ENCODE results near the gene ADCY6.

ADCY6 gene

DNA sequence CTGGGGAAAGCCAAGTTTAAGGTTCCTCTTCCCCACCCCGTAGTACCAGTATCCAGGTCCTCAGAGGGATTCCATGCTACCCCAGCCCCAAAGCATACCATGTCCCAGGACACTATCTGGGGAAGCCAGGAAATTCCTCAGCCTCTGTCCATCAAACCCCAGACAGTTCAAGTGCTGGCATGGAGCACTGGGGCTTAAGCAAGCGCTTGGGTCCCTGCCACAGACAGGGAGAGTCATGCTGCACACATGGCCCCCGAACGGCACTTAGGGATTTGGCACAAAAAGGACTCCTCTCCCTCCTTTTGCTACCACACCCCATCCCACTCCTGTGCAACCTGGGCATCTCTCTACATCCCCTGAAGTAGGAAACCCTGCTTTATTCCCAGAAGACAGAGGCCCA, 21.8 kb downstream of the ADCY6 start:
- peaks cover 22% of the 10 kb centered on the region for H3K36me3 ChIP-seq (ENCODE audit: control insufficient read depth, low read depth, low read length)
- no peak overlapping the region for H3K9ac ChIP-seq (ENCODE audit: low read length)
- no peak overlapping the region for H3K27ac ChIP-seq (ENCODE audit: low read length)
- no peaks in the 10 kb centered on the region for H3K9me3 ChIP-seq (ENCODE audit: control insufficient read depth, low read depth, low read length)
- peaks cover 7% of the 10 kb centered on the region for H3K4me1 ChIP-seq (ENCODE audit: control insufficient read depth, low read depth, low read length)
- no peak overlapping the region for H3K4me3 ChIP-seq (ENCODE audit: low read length)
- H3K27me3 ChIP-seq (ENCODE audit: control insufficient read depth, insufficient read depth, low read length) = no peaks in the 10 kb centered on the region

DNA sequence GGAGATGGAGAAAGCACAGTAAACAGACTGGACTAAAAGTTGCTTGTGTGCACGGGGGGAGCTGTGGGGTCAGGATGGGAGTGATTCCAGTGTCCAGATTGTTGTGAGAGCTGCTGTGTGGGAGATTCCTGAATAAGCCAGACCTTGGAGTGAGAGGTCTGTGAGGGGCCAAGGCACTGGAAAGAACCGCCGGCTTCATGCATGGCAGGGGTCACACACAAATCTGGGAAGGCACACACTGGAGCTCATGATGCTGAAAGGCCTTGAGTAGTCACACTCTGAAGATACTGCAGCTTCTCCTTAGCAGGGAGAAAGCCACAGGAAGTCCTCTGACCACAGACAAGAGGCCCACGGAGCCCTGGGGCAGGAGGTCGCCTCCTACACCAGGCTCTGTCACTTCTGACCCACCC, 23.1 kb downstream of the ADCY6 start:
- Histone ChIP-seq H3K27me3 (ENCODE audit: control insufficient read depth, insufficient read depth, low read length) (no peaks in the 10 kb centered on the region), H3K4me3 (ENCODE audit: low read length) (no peak overlapping the region), H3K9ac (ENCODE audit: low read length) (no peak overlapping the region), H3K27ac (ENCODE audit: low read length) (no peak overlapping the region), H3K4me1 (ENCODE audit: control insufficient read depth, low read depth, low read length) (peaks cover 7% of the 10 kb centered on the region), H3K36me3 (ENCODE audit: control insufficient read depth, low read depth, low read length) (peaks cover 11% of the 10 kb centered on the region), H3K9me3 (ENCODE audit: control insufficient read depth, low read depth, low read length) (no peaks in the 10 kb centered on the region)

DNA sequence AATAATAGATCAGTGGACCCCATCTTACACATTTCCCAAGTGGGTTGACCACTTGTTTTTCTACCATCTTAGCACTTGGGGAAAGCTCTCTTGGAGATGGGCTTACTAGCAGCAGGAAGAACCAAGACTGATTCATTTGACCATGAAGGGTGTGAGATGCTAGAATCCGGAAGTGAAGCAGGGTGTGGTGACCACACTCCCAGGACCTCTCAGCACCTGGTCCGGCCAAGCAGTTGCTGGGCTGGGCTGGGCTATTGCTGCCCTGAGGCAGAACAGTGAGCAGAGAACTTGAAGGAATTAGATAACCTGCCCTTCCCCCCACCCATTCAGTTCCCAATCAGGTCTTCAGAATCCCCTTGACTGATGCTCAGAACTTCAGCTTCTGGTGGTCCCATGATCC, 24.4 kb downstream of the ADCY6 start:
- no peak overlapping the region for H3K9ac ChIP-seq (ENCODE audit: low read length)
- no peak overlapping the region for H3K27ac ChIP-seq (ENCODE audit: low read length)
- peaks cover 7% of the 10 kb centered on the region for H3K4me1 ChIP-seq (ENCODE audit: control insufficient read depth, low read depth, low read length)

DNA sequence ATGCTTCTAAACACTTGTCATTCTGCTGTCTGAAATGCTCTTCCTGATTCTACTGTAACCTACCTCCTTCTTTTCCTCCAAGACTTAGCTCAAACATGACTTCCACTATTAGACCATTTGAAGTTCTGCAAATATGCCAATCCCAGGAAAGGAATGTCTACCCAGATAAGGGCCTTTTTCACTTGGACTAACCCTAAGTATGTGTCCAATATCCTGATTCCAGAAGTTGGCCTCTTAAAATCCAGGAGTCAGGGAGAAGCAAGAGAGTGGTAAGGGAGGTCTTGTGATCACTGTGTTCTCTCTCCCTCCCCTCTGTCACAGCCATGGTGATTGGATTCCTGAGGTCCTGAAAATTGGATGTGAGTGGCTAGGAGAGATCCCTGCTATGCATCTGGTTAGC, 30.2 kb downstream of the ADCY6 start:
- no peak overlapping the region for H3K27ac ChIP-seq (ENCODE audit: low read length)
- no peaks in the 10 kb centered on the region for H3K9me3 ChIP-seq (ENCODE audit: control insufficient read depth, low read depth, low read length)

More for the DNA sequence above, 24.4 kb downstream of the ADCY6 start:
- no peaks in the 10 kb centered on the region for H3K9me3 ChIP-seq (ENCODE audit: control insufficient read depth, low read depth, low read length)
- no peaks in the 10 kb centered on the region for H3K27me3 ChIP-seq (ENCODE audit: control insufficient read depth, insufficient read depth, low read length)
- H3K36me3 ChIP-seq (ENCODE audit: control insufficient read depth, low read depth, low read length) = peaks cover 3% of the 10 kb centered on the region
- H3K4me3 ChIP-seq (ENCODE audit: low read length) = no peak overlapping the region

DNA sequence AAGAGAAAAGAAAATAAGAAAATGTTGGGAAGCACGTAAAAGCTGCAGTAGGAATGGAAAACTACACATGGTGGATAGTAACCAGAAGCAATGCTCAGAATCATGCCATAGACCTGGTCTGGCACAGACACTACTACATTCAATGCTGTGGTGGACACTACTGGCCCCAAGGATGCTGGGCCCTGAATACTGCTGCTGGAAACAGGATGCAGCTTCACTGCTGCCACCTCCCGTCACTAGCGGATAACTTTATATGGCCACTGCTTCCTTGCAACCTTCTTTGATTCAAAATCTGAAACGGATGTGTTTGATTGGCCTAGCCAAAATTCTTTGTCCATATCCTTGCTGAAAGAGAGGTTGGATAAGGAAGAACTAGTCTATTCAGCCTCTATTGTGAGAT, 30.7 kb downstream of the ADCY6 start:
- Histone ChIP-seq H3K4me1 (ENCODE audit: control insufficient read depth, low read depth, low read length) (no peaks in the 10 kb centered on the region), H3K9me3 (ENCODE audit: control insufficient read depth, low read depth, low read length) (no peaks in the 10 kb centered on the region), H3K27ac (ENCODE audit: low read length) (no peak overlapping the region), H3K4me3 (ENCODE audit: low read length) (no peak overlapping the region), H3K9ac (ENCODE audit: low read length) (no peak overlapping the region), H3K36me3 (ENCODE audit: control insufficient read depth, low read depth, low read length) (no peaks in the 10 kb centered on the region), H3K27me3 (ENCODE audit: control insufficient read depth, insufficient read depth, low read length) (no peaks in the 10 kb centered on the region)

More for the DNA sequence above, 30.2 kb downstream of the ADCY6 start:
- H3K27me3 ChIP-seq (ENCODE audit: control insufficient read depth, insufficient read depth, low read length) = no peaks in the 10 kb centered on the region
- H3K4me3 ChIP-seq (ENCODE audit: low read length) = no peak overlapping the region
- no peaks in the 10 kb centered on the region for H3K36me3 ChIP-seq (ENCODE audit: control insufficient read depth, low read depth, low read length)
- H3K9ac ChIP-seq (ENCODE audit: low read length) = no peak overlapping the region
- no peaks in the 10 kb centered on the region for H3K4me1 ChIP-seq (ENCODE audit: control insufficient read depth, low read depth, low read length)

DNA sequence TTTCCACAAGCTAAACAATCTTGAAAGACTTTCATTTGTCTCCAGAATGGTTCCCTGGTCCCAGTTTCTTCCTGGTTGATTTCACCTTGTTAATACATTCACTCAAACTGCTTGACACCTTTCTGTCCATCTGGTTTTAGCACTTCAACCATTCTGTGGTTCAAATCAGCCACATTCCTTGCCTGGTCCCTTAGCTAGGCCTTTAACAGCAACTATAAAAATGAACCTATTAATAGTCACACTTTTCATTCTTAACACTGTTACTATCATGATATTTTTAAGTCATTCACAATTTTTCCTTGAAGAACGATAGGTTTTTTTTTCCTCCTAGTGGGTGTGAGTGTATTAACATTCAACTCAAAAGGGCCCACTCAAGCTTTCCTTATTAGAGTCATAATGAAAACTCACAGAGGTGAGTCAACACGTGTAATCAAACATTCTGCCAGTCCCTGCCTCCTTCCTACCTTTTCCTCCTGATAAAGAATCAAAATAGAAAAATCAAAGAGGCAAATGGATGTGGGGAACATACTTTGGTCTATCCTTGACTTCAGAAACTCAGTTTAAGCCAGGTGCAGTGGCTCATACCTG, 38.0 kb downstream of the ADCY6 start:
- H3K9me3 ChIP-seq (ENCODE audit: control insufficient read depth, low read depth, low read length) = no peaks in the 10 kb centered on the region

DNA sequence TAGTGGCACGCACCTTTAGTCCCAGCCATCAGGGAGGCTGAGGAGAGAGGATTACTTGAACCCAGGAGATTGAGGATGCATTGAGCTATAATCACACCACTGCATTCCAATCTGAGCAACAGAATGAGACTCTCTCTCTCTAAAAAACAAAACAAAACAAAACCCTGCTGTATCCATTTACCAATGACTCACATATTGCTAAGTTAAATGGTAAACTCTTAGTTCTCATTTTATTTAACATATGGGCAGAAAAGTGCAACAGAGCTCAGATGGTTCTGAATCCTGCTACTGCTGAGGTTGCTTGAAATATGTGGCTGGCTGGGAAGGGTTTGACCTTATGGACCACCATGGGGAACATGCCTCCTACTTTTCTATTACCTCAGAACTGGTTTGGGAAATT, 38.7 kb downstream of the ADCY6 start:
- Histone ChIP-seq H3K36me3 (ENCODE audit: control insufficient read depth, low read depth, low read length) (no peaks in the 10 kb centered on the region), H3K4me1 (ENCODE audit: control insufficient read depth, low read depth, low read length) (no peaks in the 10 kb centered on the region), H3K27ac (ENCODE audit: low read length) (no peak overlapping the region), H3K9me3 (ENCODE audit: control insufficient read depth, low read depth, low read length) (no peaks in the 10 kb centered on the region), H3K27me3 (ENCODE audit: control insufficient read depth, insufficient read depth, low read length) (no peaks in the 10 kb centered on the region), H3K4me3 (ENCODE audit: low read length) (no peak overlapping the region), H3K9ac (ENCODE audit: low read length) (no peak overlapping the region)

More for the DNA sequence above, 38.0 kb downstream of the ADCY6 start:
- H3K36me3 ChIP-seq (ENCODE audit: control insufficient read depth, low read depth, low read length) = no peaks in the 10 kb centered on the region
- no peak overlapping the region for H3K4me3 ChIP-seq (ENCODE audit: low read length)
- H3K4me1 ChIP-seq (ENCODE audit: control insufficient read depth, low read depth, low read length) = no peaks in the 10 kb centered on the region
- H3K9ac ChIP-seq (ENCODE audit: low read length) = no peak overlapping the region
- H3K27me3 ChIP-seq (ENCODE audit: control insufficient read depth, insufficient read depth, low read length) = no peaks in the 10 kb centered on the region
- no peak overlapping the region for H3K27ac ChIP-seq (ENCODE audit: low read length)

DNA sequence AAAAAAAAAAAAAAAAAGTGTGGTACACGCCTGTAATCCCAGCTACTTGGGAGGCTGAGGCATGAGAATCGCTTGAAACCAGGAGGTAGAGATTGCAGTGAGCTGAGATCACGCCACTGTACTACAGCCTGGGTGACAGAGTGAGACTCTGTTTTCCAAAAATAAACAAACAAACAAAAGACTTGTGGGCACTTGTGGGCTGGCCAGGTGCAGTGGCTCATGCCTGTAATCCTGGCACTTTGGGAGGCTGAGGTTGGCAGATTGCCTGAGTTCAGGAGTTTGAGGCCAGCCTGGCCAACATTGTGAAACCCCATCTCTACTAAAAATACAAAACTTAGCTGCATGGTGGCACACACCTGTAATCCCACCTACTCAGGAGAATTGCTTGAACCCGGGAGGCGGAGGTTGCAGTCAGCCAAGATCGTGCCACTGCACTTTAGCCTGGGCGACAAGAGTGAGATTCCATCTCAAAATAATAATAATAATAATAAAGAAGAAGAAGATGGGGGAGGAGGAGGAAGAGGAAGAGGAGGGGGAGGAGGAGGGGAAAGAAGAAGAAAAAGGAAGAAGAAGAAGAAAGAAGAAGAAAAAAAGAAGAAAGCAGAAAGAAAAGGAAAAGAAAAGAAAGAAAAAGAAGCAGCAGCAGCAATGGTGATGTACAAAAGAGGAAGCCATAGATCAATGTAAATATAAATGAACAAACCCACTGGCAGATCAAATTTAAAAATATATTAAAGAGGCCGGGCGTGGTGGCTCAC, 44.5 kb downstream of the ADCY6 start:
- H3K4me3 ChIP-seq (ENCODE audit: low read length) = no peak overlapping the region
- no peak overlapping the region for H3K9ac ChIP-seq (ENCODE audit: low read length)
- H3K36me3 ChIP-seq (ENCODE audit: control insufficient read depth, low read depth, low read length) = no peaks in the 10 kb centered on the region
- no peak overlapping the region for H3K27ac ChIP-seq (ENCODE audit: low read length)
- no peaks in the 10 kb centered on the region for H3K27me3 ChIP-seq (ENCODE audit: control insufficient read depth, insufficient read depth, low read length)
- H3K9me3 ChIP-seq (ENCODE audit: control insufficient read depth, low read depth, low read length) = no peaks in the 10 kb centered on the region
- H3K4me1 ChIP-seq (ENCODE audit: control insufficient read depth, low read depth, low read length) = no peaks in the 10 kb centered on the region

DNA sequence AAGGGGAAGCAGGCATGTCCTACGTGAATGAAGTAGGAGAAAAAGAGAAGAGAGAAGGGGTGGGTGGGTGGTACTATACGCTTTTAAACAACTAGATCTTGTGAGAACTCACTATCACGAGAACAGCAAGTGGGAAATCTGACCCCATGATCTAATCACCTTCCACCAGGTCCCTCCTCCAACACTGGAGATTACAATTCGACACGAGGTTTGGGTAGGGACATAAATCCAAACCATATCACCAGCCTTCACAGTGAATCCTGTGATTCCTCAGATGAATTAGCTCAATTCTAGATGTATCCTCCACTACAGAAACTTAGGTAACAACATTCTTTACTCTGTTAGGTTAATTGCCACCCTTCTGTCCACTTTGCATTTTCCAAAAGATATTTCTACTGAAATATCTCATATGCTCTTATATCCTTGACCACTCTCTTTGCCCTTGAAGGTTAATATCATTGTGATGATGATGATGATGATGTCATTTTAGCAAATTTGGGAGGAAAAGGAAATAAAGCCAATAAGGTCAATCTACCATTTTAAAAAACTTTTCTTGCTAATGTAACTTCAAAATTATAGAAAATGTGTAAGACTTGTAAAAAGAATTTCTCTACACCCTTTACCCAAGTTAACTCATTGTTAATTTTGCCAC, 49.1 kb downstream of the ADCY6 start:
- H3K27me3 ChIP-seq (ENCODE audit: control insufficient read depth, insufficient read depth, low read length) = no peaks in the 10 kb centered on the region

DNA sequence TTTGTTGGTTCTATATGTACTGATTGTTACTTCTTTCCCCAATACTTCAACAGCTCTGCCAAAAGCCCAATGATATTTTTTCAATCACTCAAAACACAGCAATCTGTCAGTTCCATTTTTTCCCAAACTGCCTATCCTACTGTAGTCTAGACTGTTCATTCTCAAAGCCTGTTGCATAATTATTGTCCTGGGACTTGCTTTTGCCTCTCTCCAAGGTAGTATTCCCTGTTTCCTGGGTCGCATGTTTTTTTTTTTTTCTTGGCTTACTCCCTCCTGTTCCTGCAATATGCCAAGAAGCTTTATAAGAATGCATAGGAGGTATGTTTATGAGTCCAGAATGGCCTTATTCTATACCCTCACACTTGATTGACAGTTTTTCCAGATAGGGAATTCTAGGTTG, 52.4 kb downstream of the ADCY6 start:
- no peaks in the 10 kb centered on the region for H3K36me3 ChIP-seq (ENCODE audit: control insufficient read depth, low read depth, low read length)
- H3K27me3 ChIP-seq (ENCODE audit: control insufficient read depth, insufficient read depth, low read length) = no peaks in the 10 kb centered on the region
- no peak overlapping the region for H3K4me3 ChIP-seq (ENCODE audit: low read length)
- H3K4me1 ChIP-seq (ENCODE audit: control insufficient read depth, low read depth, low read length) = no peaks in the 10 kb centered on the region
- H3K9me3 ChIP-seq (ENCODE audit: control insufficient read depth, low read depth, low read length) = no peaks in the 10 kb centered on the region
- no peak overlapping the region for H3K9ac ChIP-seq (ENCODE audit: low read length)
- H3K27ac ChIP-seq (ENCODE audit: low read length) = no peak overlapping the region

More for the DNA sequence above, 49.1 kb downstream of the ADCY6 start:
- no peak overlapping the region for H3K4me3 ChIP-seq (ENCODE audit: low read length)
- H3K4me1 ChIP-seq (ENCODE audit: control insufficient read depth, low read depth, low read length) = no peaks in the 10 kb centered on the region
- H3K9ac ChIP-seq (ENCODE audit: low read length) = no peak overlapping the region
- H3K27ac ChIP-seq (ENCODE audit: low read length) = no peak overlapping the region
- H3K36me3 ChIP-seq (ENCODE audit: control insufficient read depth, low read depth, low read length) = no peaks in the 10 kb centered on the region
- H3K9me3 ChIP-seq (ENCODE audit: control insufficient read depth, low read depth, low read length) = no peaks in the 10 kb centered on the region

DNA sequence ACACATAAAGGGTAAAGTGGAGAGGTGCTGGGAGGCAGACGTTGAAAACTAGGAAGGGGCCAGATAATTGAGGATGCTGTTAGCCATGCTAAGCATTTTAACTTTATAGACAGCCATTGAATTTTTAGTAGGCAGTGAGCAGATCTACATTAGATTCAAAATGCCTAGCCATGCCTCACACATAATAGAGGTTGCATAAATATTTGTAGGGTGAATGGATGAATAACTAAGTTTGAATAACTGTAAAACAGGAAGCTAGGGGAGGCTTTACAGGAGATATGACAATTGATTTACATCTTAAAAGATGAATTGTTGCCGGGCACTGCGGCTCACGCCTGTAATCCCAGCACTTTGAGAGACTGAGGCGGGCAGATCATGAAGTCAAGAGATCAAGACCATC, 60.1 kb downstream of the ADCY6 start:
- no peak overlapping the region for H3K27ac ChIP-seq (ENCODE audit: low read length)
- no peaks in the 10 kb centered on the region for H3K9me3 ChIP-seq (ENCODE audit: control insufficient read depth, low read depth, low read length)
- no peaks in the 10 kb centered on the region for H3K36me3 ChIP-seq (ENCODE audit: control insufficient read depth, low read depth, low read length)
- H3K4me1 ChIP-seq (ENCODE audit: control insufficient read depth, low read depth, low read length) = no peaks in the 10 kb centered on the region
- no peaks in the 10 kb centered on the region for H3K27me3 ChIP-seq (ENCODE audit: control insufficient read depth, insufficient read depth, low read length)
- no peak overlapping the region for H3K9ac ChIP-seq (ENCODE audit: low read length)
- H3K4me3 ChIP-seq (ENCODE audit: low read length) = no peak overlapping the region
